VCaP (cell line): ENCODE measurements around the gene MIA3.

Experiments
- H3K27ac ChIP-seq: fragments of 450-650 bp; 2 replicates; pipeline ENCODE4 v1.5.1; 2017
- TF ChIP-seq, protein P1 (sequence below): fragments of 450-650 bp; conservative IDR thresholded peaks from 2 replicates; pipeline ENCODE4 v1.5.1; 2017; ENCODE audit warnings: mild to moderate bottlenecking, moderate library complexity

MIA3 gene

DNA sequence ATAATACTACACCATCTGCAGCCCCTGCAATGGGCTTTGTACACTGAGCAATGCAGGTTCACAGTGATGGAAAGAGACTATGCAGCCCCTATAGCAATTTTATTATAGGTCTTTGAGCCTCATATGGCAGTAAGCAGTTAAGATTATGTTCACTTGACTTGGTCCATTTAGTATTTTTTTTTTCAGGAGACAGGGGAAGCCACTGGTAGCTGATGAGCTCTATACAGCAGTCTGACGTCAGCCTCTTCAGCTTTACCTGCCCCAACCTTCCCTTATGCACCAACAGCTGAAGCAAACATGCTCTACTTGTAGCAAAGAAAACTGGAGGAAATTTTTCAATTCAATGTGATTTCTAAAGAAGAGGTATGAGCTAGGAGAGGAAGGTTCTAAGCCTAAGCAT is 62.2 kb downstream of the MIA3 start:
- peak overlapping the region; percentile 70 for H3K27ac ChIP-seq
- TF ChIP-seq, protein P1, sequence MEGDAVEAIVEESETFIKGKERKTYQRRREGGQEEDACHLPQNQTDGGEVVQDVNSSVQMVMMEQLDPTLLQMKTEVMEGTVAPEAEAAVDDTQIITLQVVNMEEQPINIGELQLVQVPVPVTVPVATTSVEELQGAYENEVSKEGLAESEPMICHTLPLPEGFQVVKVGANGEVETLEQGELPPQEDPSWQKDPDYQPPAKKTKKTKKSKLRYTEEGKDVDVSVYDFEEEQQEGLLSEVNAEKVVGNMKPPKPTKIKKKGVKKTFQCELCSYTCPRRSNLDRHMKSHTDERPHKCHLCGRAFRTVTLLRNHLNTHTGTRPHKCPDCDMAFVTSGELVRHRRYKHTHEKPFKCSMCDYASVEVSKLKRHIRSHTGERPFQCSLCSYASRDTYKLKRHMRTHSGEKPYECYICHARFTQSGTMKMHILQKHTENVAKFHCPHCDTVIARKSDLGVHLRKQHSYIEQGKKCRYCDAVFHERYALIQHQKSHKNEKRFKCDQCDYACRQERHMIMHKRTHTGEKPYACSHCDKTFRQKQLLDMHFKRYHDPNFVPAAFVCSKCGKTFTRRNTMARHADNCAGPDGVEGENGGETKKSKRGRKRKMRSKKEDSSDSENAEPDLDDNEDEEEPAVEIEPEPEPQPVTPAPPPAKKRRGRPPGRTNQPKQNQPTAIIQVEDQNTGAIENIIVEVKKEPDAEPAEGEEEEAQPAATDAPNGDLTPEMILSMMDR, result no peak

DNA sequence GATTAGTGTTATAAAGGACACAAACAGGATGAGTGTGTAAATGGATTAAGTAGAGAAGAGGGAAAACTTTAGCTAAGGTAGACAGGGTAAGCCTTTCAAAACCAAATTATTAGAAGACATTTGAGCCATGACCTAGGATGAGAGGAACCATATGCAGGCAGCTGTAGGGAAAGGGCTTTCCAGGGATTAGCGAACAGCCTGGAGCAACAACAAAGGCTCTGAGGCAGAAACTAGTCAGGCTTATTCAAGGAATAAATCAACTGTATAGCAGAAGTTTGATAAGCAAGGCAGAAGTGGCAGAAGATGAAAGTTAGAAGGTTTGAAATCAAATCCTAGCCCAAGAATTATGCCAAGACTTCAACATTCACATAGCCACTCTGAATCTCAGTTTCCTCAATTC is 73.1 kb downstream of the MIA3 start:
- H3K27ac ChIP-seq, result peak overlapping the region; percentile 95
- TF ChIP-seq, protein P1, result no peak

DNA sequence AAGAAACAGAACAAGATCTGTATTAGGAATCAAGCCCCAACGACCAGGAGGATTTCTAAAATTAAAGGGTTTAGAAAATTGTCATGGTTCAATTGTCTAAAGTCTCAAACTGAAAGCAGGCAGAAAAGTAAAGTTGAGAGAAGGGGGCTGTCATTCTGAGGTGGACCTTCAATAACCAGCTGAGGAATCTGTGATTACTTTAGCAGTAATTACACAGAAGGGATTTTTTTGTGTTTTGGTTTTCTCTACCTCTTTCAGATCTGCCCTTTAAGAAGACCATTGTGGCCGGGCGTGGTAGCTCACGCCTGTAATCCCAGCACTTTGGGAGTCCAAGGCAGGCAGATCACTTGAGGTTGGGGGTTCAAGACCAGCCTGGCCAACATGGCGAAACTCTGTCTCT is 77.0 kb downstream of the MIA3 start:
- H3K27ac ChIP-seq, result peak overlapping the region; percentile 95
- TF ChIP-seq, protein P1, result no peak

DNA sequence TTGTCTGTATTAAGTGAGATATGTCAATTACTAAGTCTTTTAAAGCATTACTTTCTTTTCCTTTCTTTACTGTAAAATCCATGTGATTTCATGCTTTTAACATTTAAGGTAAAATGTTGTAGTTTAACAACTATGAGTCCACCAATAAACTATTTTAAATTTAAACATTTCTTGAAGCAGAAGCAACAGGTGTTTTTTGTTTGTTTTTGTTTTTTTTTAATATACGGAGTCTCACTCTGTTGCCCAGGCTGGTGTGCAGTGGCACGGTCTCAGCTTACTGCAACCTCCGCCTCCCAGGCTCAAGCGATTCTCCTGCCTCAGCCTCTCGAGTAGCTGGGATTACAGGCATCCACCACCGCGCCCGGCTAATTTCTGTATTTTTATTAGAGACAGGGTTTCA is 78.8 kb downstream of the MIA3 start:
- TF ChIP-seq, protein P1, result no peak
- H3K27ac ChIP-seq, result peak overlapping the region; percentile 95

DNA sequence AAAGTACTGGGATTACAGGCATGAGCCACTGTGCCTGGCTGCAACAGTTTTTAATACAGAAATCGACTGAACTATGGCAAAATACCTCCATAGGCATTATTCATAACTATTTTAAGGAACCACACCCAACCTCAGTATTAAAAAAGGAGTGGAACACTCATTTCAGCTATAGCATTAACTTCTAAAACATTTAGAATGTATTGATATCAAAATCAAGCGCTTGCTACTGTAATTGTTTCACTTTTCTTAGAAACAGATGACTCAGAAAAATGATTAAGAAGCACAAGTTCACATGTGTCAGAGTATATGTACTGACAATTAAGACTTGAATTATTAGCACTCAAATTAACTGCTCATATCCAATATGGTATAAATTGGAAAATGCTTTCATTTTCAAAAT is 79.3 kb downstream of the MIA3 start:
- H3K27ac ChIP-seq, result no peak overlapping the region
- TF ChIP-seq, protein P1, result no peak

DNA sequence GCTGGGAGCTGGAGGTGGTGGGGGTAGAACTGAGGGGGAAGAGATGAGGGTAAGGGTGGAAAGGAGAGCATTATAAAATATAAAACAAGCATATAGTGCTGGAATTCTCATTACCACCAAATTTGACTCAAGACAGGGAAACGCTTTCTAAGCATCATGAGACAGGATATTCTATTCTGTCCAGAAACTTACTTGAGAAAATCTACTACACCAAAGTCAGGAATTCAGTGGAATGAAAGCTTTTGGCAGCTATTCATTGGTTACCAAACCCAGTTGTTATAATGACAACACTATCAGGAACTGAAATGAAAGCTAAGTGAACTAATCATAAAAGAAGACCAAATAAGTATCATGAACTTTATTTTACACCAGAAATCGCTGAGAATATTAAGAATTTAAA is 79.9 kb downstream of the MIA3 start:
- TF ChIP-seq, protein P1, result no peak
- peak overlapping the region; percentile 25 for H3K27ac ChIP-seq

DNA sequence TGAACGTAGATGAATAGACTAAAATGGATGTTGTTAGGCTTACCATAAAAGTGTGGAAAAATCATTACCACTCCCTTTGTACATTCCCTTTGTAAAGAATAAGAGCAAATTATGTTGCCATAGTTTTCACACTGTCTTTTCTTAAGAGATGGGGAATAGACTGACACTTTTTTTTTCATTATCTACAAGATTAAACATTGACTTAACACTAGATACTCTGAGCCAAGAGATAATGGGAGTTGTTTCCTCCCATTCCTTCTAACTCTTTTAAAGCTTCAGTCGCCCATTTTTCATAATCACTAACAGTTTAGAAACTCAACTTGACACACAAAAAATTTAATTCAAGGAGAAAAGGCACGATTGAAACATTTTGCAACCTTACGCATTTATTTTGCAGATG is 84.3 kb downstream of the MIA3 start:
- peak overlapping the region; percentile 19; the same call in 1 of the 2 replicates for H3K27ac ChIP-seq
- TF ChIP-seq, protein P1, result no peak

DNA sequence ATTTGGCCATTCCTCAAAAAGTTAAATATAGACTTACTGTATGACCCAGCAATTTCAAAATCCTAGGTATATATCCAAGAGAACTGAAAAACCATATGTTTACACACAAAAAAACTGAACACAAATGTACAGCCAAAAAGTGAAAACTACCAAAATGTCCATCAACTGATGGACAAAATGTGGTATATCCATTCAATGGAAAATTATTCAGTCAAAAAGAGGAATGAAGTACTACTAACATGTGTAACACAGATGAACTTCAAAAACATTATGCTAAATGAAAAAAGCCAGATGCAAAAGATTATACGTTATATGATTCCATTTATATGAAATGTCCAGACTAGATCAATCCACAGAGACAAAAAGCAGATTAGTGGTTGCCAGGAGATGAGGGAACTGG is 86.4 kb downstream of the MIA3 start:
- H3K27ac ChIP-seq, result no peak overlapping the region
- TF ChIP-seq, protein P1, result no peak
